EH (cell line): ENCODE data around the gene DPF3.

Source experiments
- DNase-seq: peaks from one replicate; pipeline ENCODE4 v3.0.0-alpha.2; 2015; ENCODE audit warnings: low read depth

DPF3 gene

DNA sequence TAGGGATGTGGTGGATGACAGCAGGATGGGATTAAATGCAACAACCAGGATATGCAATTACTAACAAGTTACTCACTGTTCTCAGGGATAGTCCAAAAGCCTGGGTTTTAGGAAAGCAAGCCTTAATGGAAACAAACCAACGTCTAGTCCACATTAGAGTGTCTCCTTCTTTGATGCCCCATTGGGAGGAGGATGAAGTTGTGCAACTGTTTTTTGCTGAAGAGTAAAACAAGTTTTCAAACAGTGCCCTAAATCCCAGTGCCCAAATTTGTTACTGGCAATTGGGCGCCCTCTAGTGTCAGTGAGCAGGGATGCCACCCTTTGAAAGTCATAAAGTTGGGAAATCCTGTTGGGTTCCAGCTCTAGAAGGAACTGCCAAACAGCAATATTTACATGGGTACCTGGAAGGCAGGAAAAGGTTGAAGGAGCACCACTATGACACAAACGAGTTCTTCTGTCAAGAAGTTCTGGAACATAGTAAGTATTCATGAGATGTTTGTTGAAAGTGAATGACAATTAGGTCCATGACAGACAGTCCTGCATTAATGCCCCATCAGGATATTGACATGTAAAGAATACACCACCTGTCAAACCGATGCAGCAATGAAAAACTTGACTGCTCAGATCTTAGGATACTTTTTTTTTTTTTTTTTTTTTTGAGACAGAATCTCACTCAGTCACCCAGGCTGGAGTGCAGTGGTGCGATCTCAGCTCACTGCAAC, 11.1 kb upstream of the DPF3 start:
- DNase-seq, result peak; percentile 81

DNA sequence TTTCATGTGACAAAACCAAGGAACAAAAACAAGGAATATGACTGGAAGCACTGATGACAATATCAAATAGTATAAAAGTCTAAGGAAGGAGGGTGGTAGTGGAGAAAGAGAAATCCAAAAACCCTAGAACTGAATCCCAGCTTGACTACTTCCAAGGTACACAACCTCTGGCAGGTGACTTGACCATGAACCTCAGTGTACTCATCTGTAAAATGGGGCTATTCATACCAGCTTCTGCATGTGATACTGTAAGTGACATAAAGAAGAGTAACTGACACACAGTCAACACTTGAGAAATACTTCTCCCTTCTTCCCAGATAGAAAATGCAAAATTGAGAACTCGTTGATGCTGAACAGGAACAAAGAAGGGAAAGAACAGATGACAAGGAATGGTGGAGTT, 10.3 kb upstream of the DPF3 start:
- no peak for DNase-seq

- DNase-seq, result no peak
Observed at GRCh38 chr14:72903716-72904115, 9.8 kb upstream of the DPF3 start.

DNA sequence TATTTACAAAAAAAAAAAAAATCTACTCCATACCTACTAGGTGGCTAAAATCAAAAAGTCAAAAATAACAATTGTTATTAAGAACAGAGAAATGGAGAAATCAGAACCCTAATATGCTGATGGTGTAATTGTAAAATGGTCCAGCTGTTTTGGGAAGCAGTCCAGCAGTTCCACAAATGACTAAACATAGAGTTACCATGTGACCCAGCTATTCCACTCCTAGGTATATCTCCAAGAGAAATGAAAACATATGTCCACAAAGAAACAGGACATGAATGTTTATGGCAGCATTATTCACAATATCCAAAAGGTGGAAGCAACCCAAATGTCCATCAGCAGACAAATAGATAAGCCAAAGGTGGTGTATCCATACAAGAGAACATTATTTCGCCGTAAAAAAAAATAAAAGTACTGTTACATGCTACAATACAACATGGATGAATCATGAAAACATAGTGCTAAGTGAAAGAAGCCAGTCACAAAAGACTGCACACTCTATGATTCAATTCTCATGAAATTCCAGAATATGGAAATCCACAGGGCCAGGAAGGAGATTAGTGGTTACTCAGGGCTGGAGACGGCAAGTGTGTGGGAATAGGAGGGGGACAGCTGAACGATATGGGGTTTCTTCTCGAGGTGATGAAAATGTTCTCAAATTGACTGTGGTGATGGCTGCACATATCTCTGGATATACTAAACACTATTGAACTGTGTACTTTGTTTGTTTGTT, 9.1 kb upstream of the DPF3 start:
- no peak for DNase-seq

- no peak for DNase-seq
Observed at GRCh38 chr14:72901361-72901760, 7.5 kb upstream of the DPF3 start.

DNA sequence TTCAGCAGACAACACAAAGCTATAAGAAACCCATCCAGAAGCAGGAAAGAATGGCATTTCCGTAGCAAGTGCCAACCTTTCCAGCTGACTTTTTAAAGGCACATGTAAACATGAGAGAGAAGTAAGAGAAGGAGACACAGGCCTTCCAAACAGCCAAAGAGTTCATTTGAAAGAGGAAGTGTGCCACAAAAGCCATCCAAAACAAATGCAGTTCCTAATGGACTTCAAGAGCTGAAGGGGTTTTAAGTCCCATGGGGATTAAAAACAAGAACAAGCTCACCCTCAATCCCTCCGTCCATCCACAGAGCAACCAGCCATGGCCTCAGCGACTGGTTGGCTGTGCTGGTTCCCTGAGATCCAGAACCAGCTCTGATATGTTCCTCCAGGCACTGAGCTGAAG, 4.5 kb upstream of the DPF3 start:
- no peak for DNase-seq

GRCh38 chr14:72894623-72895378, 900 bp upstream of the DPF3 start:
- DNase-seq, result peak; percentile 45

DNA sequence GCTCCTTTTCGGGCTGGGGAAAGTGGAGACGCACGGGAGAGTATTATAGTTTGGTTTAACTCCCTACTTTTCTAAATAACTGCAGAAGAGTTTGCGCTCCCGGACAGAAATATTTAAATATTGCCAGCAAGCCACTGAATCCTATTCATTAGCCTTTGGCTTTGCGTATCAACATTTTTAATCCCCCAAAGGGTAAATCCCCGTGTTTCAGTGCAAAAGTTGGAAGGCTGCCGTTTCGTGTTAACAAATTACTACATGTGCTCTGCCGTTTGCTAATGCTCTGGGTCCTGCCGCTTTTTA, 372 bp upstream of the DPF3 start:
- no peak for DNase-seq

DNA sequence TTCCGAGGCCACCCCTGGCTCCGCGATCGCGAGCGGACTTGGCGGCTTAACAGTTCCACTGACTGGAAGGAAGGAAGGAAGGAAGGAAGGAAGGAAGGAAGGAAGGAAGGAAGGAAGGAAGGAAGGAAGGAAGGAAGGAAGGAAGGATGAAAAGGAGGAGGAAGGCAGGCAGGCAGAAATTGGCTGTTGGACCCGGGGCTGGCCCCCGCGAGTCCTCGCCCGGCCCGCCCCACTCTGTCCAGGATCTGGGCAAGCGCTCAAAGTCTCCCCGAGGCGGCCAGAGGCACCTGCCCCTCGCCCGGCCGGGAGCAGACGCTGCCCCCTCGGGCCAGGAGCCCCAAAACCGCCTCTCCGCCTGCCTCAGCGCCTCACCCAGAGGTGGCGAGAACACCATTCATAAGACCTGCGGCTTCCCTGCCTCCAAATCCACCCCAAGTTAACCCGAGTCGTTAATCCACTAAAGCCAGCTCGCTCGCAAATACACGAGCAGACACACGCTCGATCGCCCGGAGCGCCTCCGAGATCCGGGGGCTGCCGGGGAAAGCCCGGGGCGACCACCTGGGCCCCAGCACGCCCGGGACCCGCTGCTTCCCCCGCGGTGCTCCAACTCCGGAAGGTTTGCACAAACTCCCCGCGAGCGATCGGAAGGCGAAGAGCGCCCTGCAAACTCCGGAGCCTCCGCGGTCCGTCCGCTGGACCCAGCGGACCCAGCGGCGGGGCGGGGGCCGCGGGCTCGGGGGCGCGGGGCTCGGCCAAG, 844 bp downstream of the DPF3 start:
- DNase-seq, result peak; percentile 42

DNA sequence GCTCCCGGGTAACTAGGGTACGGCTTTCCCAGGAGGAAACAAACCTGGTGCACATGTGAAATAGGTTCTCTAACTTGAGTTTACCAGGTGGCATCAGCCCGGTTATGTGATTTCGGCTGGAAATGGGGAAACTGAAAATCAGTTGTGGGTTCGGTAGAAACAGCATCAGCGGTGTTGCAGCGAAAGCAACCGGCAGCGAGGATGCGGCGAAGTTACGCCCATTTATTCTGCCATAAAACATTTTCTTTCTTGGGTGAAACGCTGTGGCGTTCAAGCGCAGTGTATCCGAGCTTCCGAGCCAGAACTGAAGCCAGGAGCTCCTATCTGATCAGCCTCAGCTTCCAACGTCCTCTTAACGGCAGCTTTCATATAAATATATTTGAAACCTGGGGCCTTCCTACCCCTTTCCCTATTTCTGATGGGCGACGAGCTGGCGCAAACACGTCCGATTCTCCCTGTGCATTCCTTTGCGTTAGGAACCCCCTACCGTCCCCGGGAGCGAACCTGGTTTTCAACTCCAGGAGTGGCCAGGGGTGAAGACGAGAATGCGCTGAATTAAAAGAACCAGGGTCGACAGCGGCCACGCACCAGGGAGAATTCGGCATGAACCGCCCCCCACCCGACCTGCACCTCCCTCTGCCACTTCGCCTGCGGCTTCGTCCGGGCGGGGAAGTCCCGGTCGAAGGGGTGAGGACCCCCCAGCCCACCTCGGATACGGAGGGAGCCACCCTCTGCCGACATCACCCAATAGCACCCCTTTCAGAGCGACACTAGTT, 1.6 kb downstream of the DPF3 start:
- DNase-seq, result peak; percentile 53

DNA sequence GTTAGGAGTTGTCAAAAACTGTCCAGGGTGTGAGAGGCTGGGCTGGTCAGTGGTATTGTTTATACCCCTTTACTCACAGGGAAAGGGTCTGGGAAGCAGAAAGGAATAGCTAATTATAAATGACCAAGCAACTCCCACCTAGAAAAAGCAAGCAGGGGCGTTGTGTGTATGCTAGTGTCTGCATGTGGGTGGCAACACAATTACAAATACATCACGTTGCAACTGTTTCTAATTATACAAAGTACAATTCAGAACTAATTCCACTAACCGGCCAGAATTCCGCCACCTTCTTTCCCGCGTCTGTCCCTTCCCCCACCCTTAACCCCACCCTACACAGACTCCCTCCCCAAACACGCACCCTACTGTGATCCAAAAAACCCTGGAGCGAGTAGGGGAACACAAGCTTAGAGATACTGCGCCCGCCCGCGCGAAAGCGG, 2.2 kb downstream of the DPF3 start:
- DNase-seq, result no peak

DNA sequence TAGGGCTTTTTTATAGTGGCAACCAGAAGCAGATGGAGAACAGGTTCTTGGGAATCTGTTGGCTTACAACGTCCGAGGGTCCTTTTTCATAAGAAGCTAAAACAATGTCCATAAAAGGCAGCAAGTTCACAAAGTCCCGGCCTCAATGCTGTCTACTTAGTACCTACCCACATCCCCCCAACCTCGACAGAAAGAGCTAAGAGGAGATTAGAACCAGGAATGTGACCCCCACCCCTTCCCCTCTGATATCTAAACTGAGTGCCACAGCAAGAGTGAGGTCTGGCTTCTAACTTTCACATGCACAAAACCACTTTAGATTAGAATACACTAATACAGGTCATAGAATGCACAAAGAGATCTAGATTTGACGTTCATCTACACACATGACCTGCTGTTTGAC, 4.5 kb downstream of the DPF3 start:
- DNase-seq, result no peak

GRCh38 chr14:72888636-72889201, 5.2 kb downstream of the DPF3 start:
- DNase-seq, result peak; percentile 52

DNA sequence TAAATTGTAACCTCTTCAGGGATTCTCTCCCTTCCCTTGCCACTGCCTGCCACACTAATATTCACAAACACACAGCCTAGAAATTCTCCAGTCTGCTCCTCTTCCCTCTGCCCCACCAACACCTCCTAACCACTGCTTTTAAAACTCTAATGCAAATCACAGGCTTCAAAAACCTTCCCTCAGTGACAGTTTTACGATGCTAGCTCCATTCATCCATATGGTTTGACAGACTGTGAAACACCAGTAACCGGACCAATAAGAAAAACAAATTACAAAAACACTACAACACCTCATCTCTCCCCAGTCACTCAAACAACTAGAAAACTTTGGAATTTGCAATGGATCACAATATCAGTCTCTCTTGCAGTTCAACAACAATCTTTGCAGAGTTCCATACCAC, 5.7 kb downstream of the DPF3 start:
- no peak for DNase-seq

- DNase-seq, result no peak
Observed at GRCh38 chr14:72887514-72887913, 6.4 kb downstream of the DPF3 start.

DNA sequence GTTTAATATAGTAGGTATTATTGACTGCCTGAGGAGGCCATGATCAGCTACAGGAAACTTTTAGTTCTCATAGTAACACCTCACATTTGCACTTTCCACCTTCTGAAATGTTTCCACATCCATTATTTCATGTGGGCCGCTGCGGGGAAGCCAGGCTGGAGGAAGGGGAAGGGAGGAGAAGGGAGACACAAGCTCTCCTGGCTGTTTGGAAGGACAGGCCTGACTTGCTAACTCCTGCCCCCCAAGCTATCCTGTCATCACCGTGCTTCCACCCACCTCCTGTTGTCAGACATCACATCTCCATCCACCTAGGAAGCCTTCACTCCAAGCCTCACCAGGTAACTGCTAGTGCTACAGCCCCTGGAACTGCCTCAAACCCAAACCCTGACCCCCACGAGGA, 9.5 kb downstream of the DPF3 start:
- no peak for DNase-seq

- no peak for DNase-seq
Observed at GRCh38 chr14:72883961-72884360, 9.9 kb downstream of the DPF3 start.

DNA sequence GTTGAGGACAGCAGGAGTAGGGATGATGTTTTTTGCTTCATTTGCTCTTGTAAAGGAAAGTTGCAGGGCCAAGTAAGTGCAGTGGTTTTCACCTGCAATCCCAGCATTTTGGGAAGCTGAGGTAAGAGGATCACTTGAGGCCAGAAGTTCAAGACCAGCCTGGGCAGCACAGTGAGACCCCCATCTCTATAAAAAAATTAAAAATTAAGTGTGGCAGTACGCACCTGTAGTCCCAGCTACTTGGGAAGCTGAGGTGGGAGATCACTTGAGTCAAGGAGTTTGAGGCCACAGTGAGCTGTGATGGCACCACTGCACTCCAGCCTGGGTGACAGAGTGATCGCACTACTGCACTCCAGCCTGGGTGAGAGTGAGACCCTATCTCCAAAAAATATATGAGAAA, 10.8 kb downstream of the DPF3 start:
- DNase-seq, result no peak

DNA sequence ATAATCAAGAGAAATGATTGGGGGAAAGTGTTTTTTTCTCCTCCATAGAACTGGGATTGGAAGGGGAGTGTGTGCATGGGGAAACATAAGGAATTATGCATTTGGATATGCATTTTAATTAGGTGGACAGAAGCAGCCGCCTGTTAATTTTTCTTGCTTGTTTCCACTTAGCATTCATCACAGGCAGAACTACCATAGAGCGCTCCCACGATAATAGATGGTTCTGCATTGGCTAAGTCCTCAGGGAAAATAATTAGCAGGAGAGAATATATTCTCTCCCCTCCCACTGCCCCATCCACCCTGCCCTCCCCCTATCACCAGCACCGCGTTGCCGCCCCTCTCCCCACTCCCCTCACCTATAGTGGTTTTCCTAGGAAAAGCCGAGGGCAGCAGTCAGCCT, 11.4 kb downstream of the DPF3 start:
- DNase-seq, result no peak

- no peak for DNase-seq
Observed at GRCh38 chr14:72882047-72882446, 11.9 kb downstream of the DPF3 start.

GRCh38 chr14:72881543-72881942, 12.4 kb downstream of the DPF3 start:
- no peak for DNase-seq
